B cell (primary cell): Measurements from ENCODE around the gene ARL6IP4. TPM values are rescaled to one million over a fixed set of nuclear protein-coding genes. Genes with fewer than 3 reads are reported as not detected.
"Not testable (repeated sequence)": the region's sequence is repeated elsewhere in the genome, so short reads cannot be mapped to it uniquely, and the experiment has no call there.

Experiments
- ATAC-seq: fragments of 200-7000 bp; cut with Tn5 transposase; one replicate; pipeline ENCODE4 v1.10.0; 2021; ENCODE audit warnings: low read depth, mild to moderate bottlenecking, moderate number of reproducible peaks, moderate library complexity
- CTCF ChIA-PET: fragments of 350-600 bp; sonication (Branson Sonifier 250); formaldehyde crosslinking; loops from one replicate; lab custom pipeline; 2021; ENCODE audit warnings: antibody characterized with exemption, inconsistent platforms; lab: Charles Lee
- POLR2A ChIA-PET: fragments of 350-600 bp; sonication (Branson Sonifier 250); formaldehyde crosslinking; loops from one replicate; lab custom pipeline; 2021; ENCODE audit warnings: antibody characterized with exemption; lab: Charles Lee
- DNase-seq: peaks from one replicate; pipeline ENCODE4 v3.0.0; 2013
- H2AFZ ChIP-seq: 2 replicates; pipeline ENCODE4 v1.6.1; 2012; ENCODE audit warnings: mild to moderate bottlenecking, low read depth, low read length; ENCODE audit not compliant: insufficient read depth, poor library complexity, severe bottlenecking
- H3K27ac ChIP-seq, 2 donors: 1 replicate in 1 of 2; 2 replicates in 1 of 2; pipeline ENCODE4 v1.5.1; 2012 to 2013; ENCODE audit warnings: low read length in 2 of 2, mild to moderate bottlenecking in 2 of 2, moderate library complexity in 1 of 2
- H3K27me3 ChIP-seq, 4 experiments: fragments of 200-600 bp in 1 of 4; sonication (generic) in 1 of 4; replicated peaks in 1 of 4; 1 replicate in 2 of 4; 2 replicates in 2 of 4; pipeline versions ENCODE4 v1.6.1 to v1.7.0; 2013 to 2016; ENCODE audit warnings: low read length in 3 of 4, mild to moderate bottlenecking in 2 of 4, mixed read lengths in 1 of 4, moderate library complexity in 1 of 4; ENCODE audit not compliant: insufficient read depth in 4 of 4, control insufficient read depth in 3 of 4; ENCODE audit errors: control extremely low read depth in 1 of 4
- H3K36me3 ChIP-seq, 2 experiments: replicated peaks in 1 of 2; 1 replicate in 1 of 2; 2 replicates in 1 of 2; pipeline versions ENCODE4 v1.6.1 to v1.7.1; 2013; ENCODE audit warnings: low read length in 1 of 2; ENCODE audit not compliant: insufficient read depth in 2 of 2, control insufficient read depth in 1 of 2; ENCODE audit errors: control extremely low read depth in 1 of 2, extremely low read depth in 1 of 2
- H3K4me1 ChIP-seq, 2 donors: fragments of 200-600 bp in 1 of 2; sonication (generic) in 1 of 2; 1 replicate in 1 of 2; 2 replicates in 1 of 2; pipeline versions ENCODE4 v1.5.1 to v1.6.1; 2013 to 2017; ENCODE audit warnings: low read length in 2 of 2; ENCODE audit not compliant: control insufficient read depth in 2 of 2, insufficient read depth in 2 of 2
- H3K4me2 ChIP-seq: replicated peaks from 2 replicates; pipeline ENCODE3; 2012; ENCODE audit warnings: mild to moderate bottlenecking, low read depth, low read length; ENCODE audit not compliant: poor library complexity, severe bottlenecking
- H3K4me3 ChIP-seq, 5 experiments: fragments of 200-600 bp in 1 of 5; sonication (generic) in 1 of 5; 1 replicate in 3 of 5; 2 replicates in 2 of 5; pipeline versions ENCODE4 v1.5.1 to v1.7.0; 2011 to 2016; ENCODE audit warnings: low read length in 4 of 5, mild to moderate bottlenecking in 4 of 5, low read depth in 2 of 5, control low read depth in 1 of 5, moderate library complexity in 1 of 5; ENCODE audit not compliant: insufficient read depth in 1 of 5; ENCODE audit errors: control extremely low read depth in 1 of 5, extremely low read depth in 1 of 5
- H3K79me2 ChIP-seq: fragments of 200-600 bp; sonication (generic); one replicate; pipeline ENCODE4 v1.6.0; 2016; ENCODE audit warnings: low read length; ENCODE audit not compliant: control insufficient read depth, insufficient read depth
- H3K9ac ChIP-seq: fragments of 200-600 bp; sonication (generic); 2 replicates; pipeline ENCODE4 v1.6.1; 2017; ENCODE audit warnings: mild to moderate bottlenecking, low read length, moderate library complexity
- H3K9me3 ChIP-seq, 3 donors: one replicate each; pipeline versions ENCODE4 v1.6.1 to v1.7.1; 2013; ENCODE audit warnings: low read length in 2 of 3; ENCODE audit not compliant: control insufficient read depth in 2 of 3, insufficient read depth in 1 of 3; ENCODE audit errors: control extremely low read depth in 1 of 3
- H4K20me1 ChIP-seq: 2 replicates; pipeline ENCODE4 v1.6.0; 2012; ENCODE audit warnings: mild to moderate bottlenecking, low read length; ENCODE audit not compliant: insufficient read depth, control insufficient read depth, poor library complexity, severe bottlenecking
- H3K27ac Mint-ChIP-seq: one replicate; pipeline ENCODE4 v1.8.0; 2021; ENCODE audit warnings: mixed read lengths
- H3K27me3 Mint-ChIP-seq: one replicate; pipeline ENCODE4 v1.8.0; 2021; ENCODE audit warnings: mixed read lengths
- H3K4me1 Mint-ChIP-seq: one replicate; pipeline ENCODE4 v1.8.0; 2021; ENCODE audit warnings: mixed read lengths
- H3K4me3 Mint-ChIP-seq: one replicate; pipeline ENCODE4 v1.8.0; 2021; ENCODE audit warnings: mixed read lengths
- H3K9me3 Mint-ChIP-seq: one replicate; pipeline ENCODE4 v1.8.0; 2022; ENCODE audit warnings: mixed read lengths; ENCODE audit not compliant: insufficient read depth
- CTCF ChIP-seq: fragments of 200-600 bp; IDR thresholded peaks from one replicate; pipeline ENCODE4 v1.8.0; 2022; ENCODE audit warnings: antibody characterized with exemption, mild to moderate bottlenecking
- EZH2 ChIP-seq: IDR thresholded peaks from 2 replicates; pipeline ENCODE4 v1.6.1; 2012; ENCODE audit warnings: borderline replicate concordance, low read depth, mild to moderate bottlenecking, moderate library complexity, low read length; ENCODE audit not compliant: insufficient read depth, poor library complexity, severe bottlenecking
- WGBS: methylation state at CpG from one replicate; pipeline ENCODE4 v1.1.5; 2013; ENCODE audit warnings: missing lambda C conversion rate; ENCODE audit not compliant: insufficient coverage; 5-methylcytosine and 5-hydroxymethylcytosine counted together
- intact Hi-C: fragments of 100-400 bp; cut with micrococcal nuclease; formaldehyde crosslinking; loops from one replicate; pipeline ENCODE4 v1.10.0; 2022
- polyA plus RNA-seq: library from polyadenylated mRNA; depleted of rRNA; stranded (reverse); fragments of >200 nt; gene quantifications from 2 replicates; pipeline ENCODE4 v1.2.3, GENCODE V29; 2012
- total RNA-seq, 2 donors: library from RNA; stranded (reverse); fragments of 120-200 nt in 1 of 2; gene quantifications; 1 replicate in 1 of 2; 2 replicates in 1 of 2; pipeline versions ENCODE4 v1.2.3 to v1.2.4, GENCODE V29; 2013 to 2022

Gene ARL6IP4
- total and polyA plus RNA-seq, 2 donors (not counting 1 experiment from before 2014, with no cell fraction given): 165 to 274 TPM

- H3K9me3 Mint-ChIP-seq: no peaks in the 10 kb centered on the region
- TF ChIP-seq CTCF (no peak), EZH2 (no peak)
- no peak overlapping the region for H3K4me3 Mint-ChIP-seq
- ATAC-seq (no peak), DNase-seq (no peak)
- no peaks in the 10 kb centered on the region for H3K36me3 ChIP-seq
- H3K4me1 Mint-ChIP-seq: peaks cover 20% of the 10 kb centered on the region
- no peaks in the 10 kb centered on the region for H4K20me1 ChIP-seq
- H3K4me1 ChIP-seq: peaks cover 16 to 27% of the 10 kb centered on the region in 2 donors
- no peak overlapping the region for H3K27ac Mint-ChIP-seq
- H3K4me3 ChIP-seq: no peak overlapping the region
- ChIA-PET CTCF (interaction anchor here (2.5 kb wide), 1 partner anchor 79 kb away, joined by 6 read pairs; no protein-coding TSS in a partner anchor), POLR2A (no interaction called here)
- H3K9ac ChIP-seq: no peak overlapping the region
- H3K27me3 Mint-ChIP-seq: no peaks in the 10 kb centered on the region
- intact Hi-C loops: no loop called here
- no peak overlapping the region for H3K27ac ChIP-seq
- 86% methylated on average over 4 of the region's 4 CpGs for WGBS
- no peaks in the 10 kb centered on the region for H3K27me3 ChIP-seq
- no peak overlapping the region for H2AFZ ChIP-seq
- peaks cover 0 to 5% (median 0%) of the 10 kb centered on the region in 3 donors for H3K9me3 ChIP-seq
- H3K79me2 ChIP-seq: no peaks in the 10 kb centered on the region
- H3K4me2 ChIP-seq: no peak overlapping the region
Observed at GRCh38 chr12:122939125-122939524, 41.4 kb upstream of the ARL6IP4 start.

- H3K4me3 ChIP-seq, H3K9ac ChIP-seq, H3K27me3 Mint-ChIP-seq, H3K4me3 Mint-ChIP-seq, POLR2A ChIA-PET, H3K9me3 Mint-ChIP-seq, H3K9me3 ChIP-seq, H3K27me3 ChIP-seq, H2AFZ ChIP-seq, intact Hi-C loops, H3K79me2 ChIP-seq, H3K27ac Mint-ChIP-seq, H3K4me2 ChIP-seq, ATAC-seq, H4K20me1 ChIP-seq, H3K27ac ChIP-seq, H3K36me3 ChIP-seq, DNase-seq: not testable (repeated sequence)
- H3K4me1 Mint-ChIP-seq: peaks cover 23% of the 10 kb centered on the region
- WGBS: 100% methylated on average over 1 of the region's 5 CpGs
- peaks cover 11 to 15% of the 10 kb centered on the region in 2 donors for H3K4me1 ChIP-seq
- CTCF ChIA-PET: interaction anchor here (1.9 kb wide), 1 partner anchor 59 kb away, joined by 4 read pairs; no protein-coding TSS in a partner anchor
Observed at GRCh38 chr12:122941351-122941750, 39.1 kb upstream of the ARL6IP4 start.
